IPS DF 6.9 (cell line): Measurements from ENCODE around the gene LMX1A.

ENCODE experiments used
- DNase-seq: peaks from one replicate; pipeline ENCODE4 v3.0.0-alpha.2; 2013; ENCODE audit warnings: low read depth, low spot score
- H3K27ac ChIP-seq: one replicate; pipeline ENCODE4 v1.5.1; 2013; ENCODE audit warnings: low read length, control low read depth
- H3K27me3 ChIP-seq: 2 replicates; pipeline ENCODE4 v1.6.1; 2013; ENCODE audit warnings: mild to moderate bottlenecking, low read length; ENCODE audit not compliant: control insufficient read depth, insufficient read depth
- H3K36me3 ChIP-seq: 2 replicates; pipeline ENCODE4 v1.6.1; 2013; ENCODE audit warnings: low read length; ENCODE audit not compliant: control insufficient read depth, insufficient read depth
- H3K4me1 ChIP-seq: 2 replicates; pipeline ENCODE4 v1.6.1; 2013; ENCODE audit warnings: low read length; ENCODE audit not compliant: control insufficient read depth, insufficient read depth
- H3K4me3 ChIP-seq: 2 replicates; pipeline ENCODE4 v1.5.1; 2013; ENCODE audit warnings: mild to moderate bottlenecking, low read length
- H3K9me3 ChIP-seq: 2 replicates; pipeline ENCODE4 v1.6.1; 2013; ENCODE audit warnings: low read length, inconsistent platforms; ENCODE audit not compliant: control insufficient read depth, insufficient read depth
- WGBS: extraction: QIAGEN DNeasy Blood & Tissue Kit; methylation state at CpG from one replicate; pipeline ENCODE4 v1.1.7; 2013; ENCODE audit warnings: mixed read lengths, missing lambda C conversion rate; ENCODE audit not compliant: insufficient read length, insufficient coverage; 5-methylcytosine and 5-hydroxymethylcytosine counted together

The LMX1A gene

GRCh38 chr1:165383599-165384405, 27.3 kb upstream of the LMX1A start:
- H3K27ac ChIP-seq: no peak overlapping the region

GRCh38 chr1:165383067-165383466, 26.6 kb upstream of the LMX1A start:
- Histone ChIP-seq H3K9me3 (no peaks in the 10 kb centered on the region), H3K4me3 (no peak overlapping the region), H3K36me3 (no peaks in the 10 kb centered on the region), H3K27me3 (no peaks in the 10 kb centered on the region), H3K27ac (no peak overlapping the region), H3K4me1 (no peaks in the 10 kb centered on the region)
- no peak for DNase-seq
- WGBS: no CpG with 5 or more reads among the region's 6 CpGs

More at GRCh38 chr1:165383599-165384405, 27.3 kb upstream of the LMX1A start:
- H3K4me1 ChIP-seq: no peaks in the 10 kb centered on the region
- H3K36me3 ChIP-seq: no peaks in the 10 kb centered on the region
- WGBS: no CpG with 5 or more reads among the region's 5 CpGs
- H3K4me3 ChIP-seq: no peak overlapping the region
- H3K9me3 ChIP-seq: no peaks in the 10 kb centered on the region
- no peaks in the 10 kb centered on the region for H3K27me3 ChIP-seq
- DNase-seq: no peak

DNA sequence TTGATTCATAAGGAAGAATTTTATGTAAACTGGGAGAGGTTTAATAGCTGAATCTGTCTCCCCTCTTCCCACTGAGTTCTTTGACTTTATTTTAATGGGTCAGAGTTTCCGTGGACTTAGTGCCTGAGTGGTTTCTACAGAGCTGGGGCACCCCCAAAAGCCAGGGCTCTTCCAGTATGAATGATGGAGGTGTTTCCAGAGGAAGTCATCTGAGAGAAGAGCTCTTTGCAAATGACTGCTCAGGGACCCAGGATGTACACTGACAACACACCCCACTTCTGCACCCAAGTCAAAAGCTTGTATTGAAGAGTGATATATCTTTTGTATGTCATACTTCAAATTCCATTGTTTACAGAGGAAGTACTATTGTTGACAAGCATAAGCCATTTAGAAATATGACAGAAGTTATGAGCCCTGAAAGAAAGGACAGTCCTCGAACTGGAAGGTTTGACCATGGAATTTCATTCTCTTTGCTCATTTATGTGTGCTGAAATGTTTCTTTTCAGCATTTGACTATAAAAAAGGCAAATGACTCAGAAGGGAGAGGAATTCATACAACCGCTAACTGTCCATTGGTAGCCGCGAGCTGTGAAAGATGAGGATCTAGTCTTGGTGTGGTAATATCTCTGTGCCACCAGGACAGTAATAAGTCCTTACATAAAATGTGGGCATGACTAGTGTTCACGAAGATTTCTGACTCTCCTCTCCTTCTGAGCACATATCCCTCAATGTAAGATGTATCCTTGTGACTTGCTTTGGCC, 25.4 kb upstream of the LMX1A start:
- DNase-seq: no peak
- H3K27ac ChIP-seq: no peak overlapping the region
- no peaks in the 10 kb centered on the region for H3K4me1 ChIP-seq
- no CpG with 5 or more reads among the region's 6 CpGs for WGBS
- peaks cover 2% of the 10 kb centered on the region; the same call in 1 of the 2 replicates for H3K27me3 ChIP-seq
- no peaks in the 10 kb centered on the region for H3K9me3 ChIP-seq
- H3K36me3 ChIP-seq: no peaks in the 10 kb centered on the region
- H3K4me3 ChIP-seq: no peak overlapping the region

- Histone ChIP-seq H3K36me3 (no peaks in the 10 kb centered on the region), H3K27ac (no peak overlapping the region), H3K4me1 (peaks cover 2% of the 10 kb centered on the region; the same call in 1 of the 2 replicates), H3K27me3 (peaks cover 5% of the 10 kb centered on the region; the same call in 1 of the 2 replicates), H3K9me3 (no peaks in the 10 kb centered on the region), H3K4me3 (peak overlapping the region; percentile 38; the same call in 1 of the 2 replicates)
- no peak for DNase-seq
- no CpG with 5 or more reads among the region's 12 CpGs for WGBS
Measured at GRCh38 chr1:165376811-165377311, 20.3 kb upstream of the LMX1A start.

DNA sequence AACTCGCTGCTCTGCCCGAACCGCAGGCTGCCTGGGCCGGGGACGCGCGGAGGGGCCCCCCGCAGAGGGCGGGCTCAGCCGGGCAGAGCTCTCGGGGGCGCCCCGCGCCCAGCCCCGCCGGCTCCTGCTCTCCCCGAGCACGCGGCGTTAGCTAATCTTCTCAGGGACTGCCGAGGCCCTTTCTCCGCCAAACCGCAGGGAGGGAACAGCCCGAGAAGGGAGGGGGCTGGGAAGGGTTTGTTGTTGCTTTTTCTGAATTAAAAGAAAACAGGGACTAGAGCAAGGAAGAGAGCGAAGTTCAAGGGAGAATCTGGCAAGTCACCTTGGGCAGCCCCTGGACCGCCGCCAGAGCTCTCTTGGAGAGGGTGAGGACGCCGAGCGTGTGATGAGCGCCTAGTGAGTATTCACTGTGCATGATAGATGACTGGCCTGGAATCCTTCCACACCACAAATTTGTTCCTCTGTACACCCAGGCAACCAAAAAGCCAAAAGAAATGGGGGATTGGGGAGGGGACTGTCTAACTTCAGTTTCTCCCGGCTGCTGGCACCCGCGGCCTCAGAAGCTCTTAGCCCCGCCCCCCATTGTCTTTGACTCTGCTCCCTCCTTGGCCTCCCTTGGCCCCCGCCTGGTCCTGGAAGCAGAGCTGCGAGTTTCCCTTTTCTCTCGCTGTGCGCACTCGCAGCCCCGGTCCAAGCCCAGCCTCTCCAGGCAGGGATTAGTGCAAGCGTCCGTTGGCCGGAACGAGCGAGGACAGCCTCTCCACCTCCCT, 19.7 kb upstream of the LMX1A start:
- no peaks in the 10 kb centered on the region for H3K9me3 ChIP-seq
- no peaks in the 10 kb centered on the region for H3K36me3 ChIP-seq
- H3K4me1 ChIP-seq: peaks cover 2% of the 10 kb centered on the region; the same call in 1 of the 2 replicates
- DNase-seq: no peak
- no CpG with 5 or more reads among the region's 46 CpGs for WGBS
- peaks cover 5% of the 10 kb centered on the region; the same call in 1 of the 2 replicates for H3K27me3 ChIP-seq
- no peak overlapping the region for H3K27ac ChIP-seq
- H3K4me3 ChIP-seq: peak overlapping the region; percentile 38; the same call in 1 of the 2 replicates

GRCh38 chr1:165375623-165376022, 19.1 kb upstream of the LMX1A start:
- H3K36me3 ChIP-seq: no peaks in the 10 kb centered on the region
- WGBS: no CpG with 5 or more reads among the region's 7 CpGs
- peak overlapping the region; percentile 38; the same call in 1 of the 2 replicates for H3K4me3 ChIP-seq
- H3K4me1 ChIP-seq: peaks cover 2% of the 10 kb centered on the region; the same call in 1 of the 2 replicates
- no peak overlapping the region for H3K27ac ChIP-seq
- peaks cover 5% of the 10 kb centered on the region; the same call in 1 of the 2 replicates for H3K27me3 ChIP-seq
- no peaks in the 10 kb centered on the region for H3K9me3 ChIP-seq
- no peak for DNase-seq

- DNase-seq: no peak
- Histone ChIP-seq H3K27me3 (peaks cover 3% of the 10 kb centered on the region; the same call in 1 of the 2 replicates), H3K36me3 (no peaks in the 10 kb centered on the region), H3K27ac (no peak overlapping the region), H3K4me1 (peaks cover 2% of the 10 kb centered on the region; the same call in 1 of the 2 replicates), H3K4me3 (no peak overlapping the region), H3K9me3 (no peaks in the 10 kb centered on the region)
- WGBS: no CpG with 5 or more reads among the region's 5 CpGs
Measured at GRCh38 chr1:165371588-165372225, 15.2 kb upstream of the LMX1A start.

- no peak overlapping the region for H3K4me3 ChIP-seq
- H3K27ac ChIP-seq: no peak overlapping the region
- no peaks in the 10 kb centered on the region for H3K36me3 ChIP-seq
- no peaks in the 10 kb centered on the region for H3K9me3 ChIP-seq
- H3K27me3 ChIP-seq: 0 out of 2 replicates have a peak, but pooled peaks cover 2% of the 10 kb centered on the region
- no peak for DNase-seq
- H3K4me1 ChIP-seq: no peaks in the 10 kb centered on the region
- WGBS: no CpG with 5 or more reads among the region's 9 CpGs
Measured at GRCh38 chr1:165369255-165369848, 12.8 kb upstream of the LMX1A start.

DNA sequence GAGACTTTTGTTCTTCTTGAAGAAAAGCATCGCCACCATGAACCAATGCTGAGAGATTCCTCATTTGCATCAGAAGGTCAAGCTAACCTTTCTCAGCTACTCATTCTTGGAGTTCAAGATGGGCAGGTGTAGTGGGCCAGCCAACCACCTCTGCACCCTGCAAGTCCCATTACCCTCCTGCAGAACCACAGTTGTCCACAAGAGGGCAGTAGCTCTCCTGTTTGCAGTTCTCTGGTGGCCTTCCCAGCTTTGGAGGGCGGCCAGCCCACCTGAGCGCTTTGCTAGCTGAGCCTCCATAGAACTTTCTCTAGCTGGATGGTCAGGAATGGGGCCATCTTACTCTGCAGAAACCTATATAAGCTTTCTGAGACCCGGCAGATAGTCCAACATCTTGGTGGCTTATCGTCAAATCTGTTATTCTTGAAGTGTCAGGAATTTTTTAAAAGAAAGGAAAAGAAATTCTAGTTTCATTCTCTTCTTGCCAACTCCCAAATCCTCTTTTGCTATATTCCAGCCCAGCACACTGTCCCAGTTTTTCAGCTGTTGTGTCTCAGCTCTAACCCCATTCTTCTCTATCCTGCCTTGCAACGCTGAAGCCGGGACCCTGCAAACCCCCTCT, 11.0 kb upstream of the LMX1A start:
- DNase-seq: no peak
- 0 out of 2 replicates have a peak, but pooled peaks cover 2% of the 10 kb centered on the region for H3K27me3 ChIP-seq
- no CpG with 5 or more reads among the region's 7 CpGs for WGBS
- H3K27ac ChIP-seq: no peak overlapping the region
- no peaks in the 10 kb centered on the region for H3K9me3 ChIP-seq
- no peaks in the 10 kb centered on the region for H3K4me1 ChIP-seq
- no peak overlapping the region for H3K4me3 ChIP-seq
- no peaks in the 10 kb centered on the region for H3K36me3 ChIP-seq
